Measurements from ENCODE around the gene COLGALT1. TPM values are rescaled to one million over a fixed set of nuclear protein-coding genes. Genes with fewer than 3 reads are reported as not detected.
"Not testable (repeated sequence)": the region's sequence is repeated elsewhere in the genome, so short reads cannot be mapped to it uniquely, and the experiment has no call there.

The COLGALT1 gene
- total and polyA plus RNA-seq, 4 donors: 14.4 to 32.2 (median 22.5) TPM

DNA sequence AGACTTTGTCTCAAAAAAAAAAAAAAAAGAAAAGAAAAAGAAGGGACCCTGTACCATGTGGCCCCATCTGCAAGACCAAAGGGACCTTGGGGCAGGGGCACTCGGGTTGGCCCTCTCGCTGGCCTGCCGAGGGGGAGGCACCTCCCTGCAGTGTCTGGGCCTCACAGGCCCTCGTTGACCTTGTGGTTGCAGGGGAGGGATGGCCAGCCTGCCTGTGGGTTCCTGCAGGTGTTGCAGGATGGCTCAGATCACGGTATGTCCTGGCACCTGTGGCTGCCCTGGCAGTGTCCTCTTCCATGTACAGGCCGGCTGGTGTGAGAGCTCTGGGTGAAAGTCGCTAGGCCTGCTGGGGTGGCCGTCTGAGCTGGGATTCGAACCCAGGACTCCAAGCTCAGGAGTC lies 48.7 kb upstream of the COLGALT1 start:
- H3K4me3 ChIP-seq (ENCODE audit: low read depth in 1 of 3, low read length in 3 of 3): no peak overlapping the region
- 89% methylated on average over 9 of the region's 9 CpGs for WGBS
- no peak overlapping the region for H3K9ac ChIP-seq (ENCODE audit: low read depth in 1 of 2, low read length in 2 of 2)
- TF ChIP-seq RXRA (IDR thresholded peaks at IDR 0.05) (no peak), HNF4A (conservative IDR thresholded peaks at IDR 0.05) (no peak), RAD21 (IDR thresholded peaks at IDR 0.05) (no peak), NR2F2 (IDR thresholded peaks at IDR 0.05) (no peak), SP1 (IDR thresholded peaks at IDR 0.05) (no peak), FOXA2 (IDR thresholded peaks at IDR 0.05) (no peak), YY1 (IDR thresholded peaks at IDR 0.05) (no peak), FOXA1 (IDR thresholded peaks at IDR 0.05) (no peak), EGR1 (IDR thresholded peaks at IDR 0.05; ENCODE audit: low read depth in 2 of 2) (no peak), HNF4G (IDR thresholded peaks at IDR 0.05) (no peak), GABPA (IDR thresholded peaks at IDR 0.05 in 1 of 2, conservative IDR thresholded peaks at IDR 0.05 in 1 of 2) (no peak), JUND (IDR thresholded peaks at IDR 0.05) (no peak), TAF1 (conservative IDR thresholded peaks at IDR 0.05) (no peak)
- TF ChIP-seq, protein P1, sequence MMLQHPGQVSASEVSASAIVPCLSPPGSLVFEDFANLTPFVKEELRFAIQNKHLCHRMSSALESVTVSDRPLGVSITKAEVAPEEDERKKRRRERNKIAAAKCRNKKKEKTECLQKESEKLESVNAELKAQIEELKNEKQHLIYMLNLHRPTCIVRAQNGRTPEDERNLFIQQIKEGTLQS (IDR thresholded peaks at IDR 0.05): no peak
- TF ChIP-seq, protein P2, sequence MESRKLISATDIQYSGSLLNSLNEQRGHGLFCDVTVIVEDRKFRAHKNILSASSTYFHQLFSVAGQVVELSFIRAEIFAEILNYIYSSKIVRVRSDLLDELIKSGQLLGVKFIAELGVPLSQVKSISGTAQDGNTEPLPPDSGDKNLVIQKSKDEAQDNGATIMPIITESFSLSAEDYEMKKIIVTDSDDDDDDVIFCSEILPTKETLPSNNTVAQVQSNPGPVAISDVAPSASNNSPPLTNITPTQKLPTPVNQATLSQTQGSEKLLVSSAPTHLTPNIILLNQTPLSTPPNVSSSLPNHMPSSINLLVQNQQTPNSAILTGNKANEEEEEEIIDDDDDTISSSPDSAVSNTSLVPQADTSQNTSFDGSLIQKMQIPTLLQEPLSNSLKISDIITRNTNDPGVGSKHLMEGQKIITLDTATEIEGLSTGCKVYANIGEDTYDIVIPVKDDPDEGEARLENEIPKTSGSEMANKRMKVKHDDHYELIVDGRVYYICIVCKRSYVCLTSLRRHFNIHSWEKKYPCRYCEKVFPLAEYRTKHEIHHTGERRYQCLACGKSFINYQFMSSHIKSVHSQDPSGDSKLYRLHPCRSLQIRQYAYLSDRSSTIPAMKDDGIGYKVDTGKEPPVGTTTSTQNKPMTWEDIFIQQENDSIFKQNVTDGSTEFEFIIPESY (IDR thresholded peaks at IDR 0.05): no peak
- TF ChIP-seq, protein P3, sequence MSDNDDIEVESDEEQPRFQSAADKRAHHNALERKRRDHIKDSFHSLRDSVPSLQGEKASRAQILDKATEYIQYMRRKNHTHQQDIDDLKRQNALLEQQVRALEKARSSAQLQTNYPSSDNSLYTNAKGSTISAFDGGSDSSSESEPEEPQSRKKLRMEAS (IDR thresholded peaks at IDR 0.05): no peak
- TF ChIP-seq, protein P4, sequence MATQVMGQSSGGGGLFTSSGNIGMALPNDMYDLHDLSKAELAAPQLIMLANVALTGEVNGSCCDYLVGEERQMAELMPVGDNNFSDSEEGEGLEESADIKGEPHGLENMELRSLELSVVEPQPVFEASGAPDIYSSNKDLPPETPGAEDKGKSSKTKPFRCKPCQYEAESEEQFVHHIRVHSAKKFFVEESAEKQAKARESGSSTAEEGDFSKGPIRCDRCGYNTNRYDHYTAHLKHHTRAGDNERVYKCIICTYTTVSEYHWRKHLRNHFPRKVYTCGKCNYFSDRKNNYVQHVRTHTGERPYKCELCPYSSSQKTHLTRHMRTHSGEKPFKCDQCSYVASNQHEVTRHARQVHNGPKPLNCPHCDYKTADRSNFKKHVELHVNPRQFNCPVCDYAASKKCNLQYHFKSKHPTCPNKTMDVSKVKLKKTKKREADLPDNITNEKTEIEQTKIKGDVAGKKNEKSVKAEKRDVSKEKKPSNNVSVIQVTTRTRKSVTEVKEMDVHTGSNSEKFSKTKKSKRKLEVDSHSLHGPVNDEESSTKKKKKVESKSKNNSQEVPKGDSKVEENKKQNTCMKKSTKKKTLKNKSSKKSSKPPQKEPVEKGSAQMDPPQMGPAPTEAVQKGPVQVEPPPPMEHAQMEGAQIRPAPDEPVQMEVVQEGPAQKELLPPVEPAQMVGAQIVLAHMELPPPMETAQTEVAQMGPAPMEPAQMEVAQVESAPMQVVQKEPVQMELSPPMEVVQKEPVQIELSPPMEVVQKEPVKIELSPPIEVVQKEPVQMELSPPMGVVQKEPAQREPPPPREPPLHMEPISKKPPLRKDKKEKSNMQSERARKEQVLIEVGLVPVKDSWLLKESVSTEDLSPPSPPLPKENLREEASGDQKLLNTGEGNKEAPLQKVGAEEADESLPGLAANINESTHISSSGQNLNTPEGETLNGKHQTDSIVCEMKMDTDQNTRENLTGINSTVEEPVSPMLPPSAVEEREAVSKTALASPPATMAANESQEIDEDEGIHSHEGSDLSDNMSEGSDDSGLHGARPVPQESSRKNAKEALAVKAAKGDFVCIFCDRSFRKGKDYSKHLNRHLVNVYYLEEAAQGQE (IDR thresholded peaks at IDR 0.05): no peak
- TF ChIP-seq, protein P5, sequence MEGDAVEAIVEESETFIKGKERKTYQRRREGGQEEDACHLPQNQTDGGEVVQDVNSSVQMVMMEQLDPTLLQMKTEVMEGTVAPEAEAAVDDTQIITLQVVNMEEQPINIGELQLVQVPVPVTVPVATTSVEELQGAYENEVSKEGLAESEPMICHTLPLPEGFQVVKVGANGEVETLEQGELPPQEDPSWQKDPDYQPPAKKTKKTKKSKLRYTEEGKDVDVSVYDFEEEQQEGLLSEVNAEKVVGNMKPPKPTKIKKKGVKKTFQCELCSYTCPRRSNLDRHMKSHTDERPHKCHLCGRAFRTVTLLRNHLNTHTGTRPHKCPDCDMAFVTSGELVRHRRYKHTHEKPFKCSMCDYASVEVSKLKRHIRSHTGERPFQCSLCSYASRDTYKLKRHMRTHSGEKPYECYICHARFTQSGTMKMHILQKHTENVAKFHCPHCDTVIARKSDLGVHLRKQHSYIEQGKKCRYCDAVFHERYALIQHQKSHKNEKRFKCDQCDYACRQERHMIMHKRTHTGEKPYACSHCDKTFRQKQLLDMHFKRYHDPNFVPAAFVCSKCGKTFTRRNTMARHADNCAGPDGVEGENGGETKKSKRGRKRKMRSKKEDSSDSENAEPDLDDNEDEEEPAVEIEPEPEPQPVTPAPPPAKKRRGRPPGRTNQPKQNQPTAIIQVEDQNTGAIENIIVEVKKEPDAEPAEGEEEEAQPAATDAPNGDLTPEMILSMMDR (IDR thresholded peaks at IDR 0.05; ENCODE audit: low read depth, low read length, missing input control): no peak
- no peaks in the 10 kb centered on the region for H3K27me3 ChIP-seq (ENCODE audit: control insufficient read depth in 4 of 4, insufficient read depth in 4 of 4, low read length in 3 of 4)
- peaks cover 4 to 10% (median 9%) of the 10 kb centered on the region in 4 donors for H3K4me1 ChIP-seq (ENCODE audit: control insufficient read depth in 4 of 4, insufficient read depth in 4 of 4, low read length in 3 of 4)
- no peaks in the 10 kb centered on the region for H3K36me3 ChIP-seq (ENCODE audit: control insufficient read depth in 4 of 4, insufficient read depth in 3 of 4, low read depth in 1 of 4, low read length in 3 of 4)
- no peak for DNase-seq (ENCODE audit: low spot score)
- H3K9me3 ChIP-seq (ENCODE audit: control insufficient read depth in 4 of 4, low read length in 3 of 4): no peaks in the 10 kb centered on the region
- H3K27ac ChIP-seq (ENCODE audit: low read depth in 1 of 2, low read length in 2 of 2): no peak overlapping the region

DNA sequence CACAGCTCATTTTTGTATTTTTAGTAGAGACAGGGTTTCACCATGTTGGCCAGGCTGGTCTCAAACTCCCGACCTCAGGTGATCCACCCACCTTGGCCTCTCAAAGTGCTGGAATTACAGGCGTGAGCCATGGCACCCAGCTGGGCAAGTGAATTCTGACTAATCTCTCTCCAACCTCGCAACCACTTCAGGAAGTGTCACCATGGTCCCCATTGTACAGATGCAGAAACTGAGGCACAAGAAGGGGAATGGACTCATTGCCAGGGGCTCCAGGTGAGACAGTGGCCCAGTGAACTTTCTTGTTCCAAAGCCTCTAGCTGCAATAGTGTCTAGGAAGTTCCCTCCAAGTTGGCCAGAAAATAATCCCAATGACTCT lies 46.9 kb upstream of the COLGALT1 start:
- not testable (repeated sequence) for H3K27ac ChIP-seq (ENCODE audit: low read depth in 1 of 2, low read length in 2 of 2); H3K27me3 ChIP-seq (ENCODE audit: control insufficient read depth in 4 of 4, insufficient read depth in 4 of 4, low read length in 3 of 4); H3K9ac ChIP-seq (ENCODE audit: low read depth in 1 of 2, low read length in 2 of 2); H3K9me3 ChIP-seq (ENCODE audit: control insufficient read depth in 4 of 4, low read length in 3 of 4); H3K4me3 ChIP-seq (ENCODE audit: low read depth in 1 of 3, low read length in 3 of 3); H3K36me3 ChIP-seq (ENCODE audit: control insufficient read depth in 4 of 4, insufficient read depth in 3 of 4, low read depth in 1 of 4, low read length in 3 of 4); DNase-seq (ENCODE audit: low spot score)
- H3K4me1 ChIP-seq (ENCODE audit: control insufficient read depth in 4 of 4, insufficient read depth in 4 of 4, low read length in 3 of 4): peaks cover 4 to 18% (median 16%) of the 10 kb centered on the region in 4 donors
- WGBS: 97% methylated on average over 3 of the region's 3 CpGs
